T-helper 17 cell (primary cell): ENCODE results near the gene MOXD1. TPM values are rescaled to one million over a fixed set of nuclear protein-coding genes. Genes with fewer than 3 reads are reported as not detected.
"Not testable (repeated sequence)": the region's sequence is repeated elsewhere in the genome, so short reads cannot be mapped to it uniquely, and the experiment has no call there.

Experiments
- ATAC-seq: fragments of 150-1000 bp; cut with Tn5 transposase; 2 replicates; pipeline ENCODE4 v1.10.0; 2021; ENCODE audit warnings: mild to moderate bottlenecking, moderate library complexity
- DNase-seq, 3 donors: peaks; one replicate each; pipeline versions ENCODE4 v3.0.0 to v3.0.0-alpha.2; 2020 to 2021
- H3K9me3 ChIP-seq: one replicate; pipeline ENCODE4 v1.7.0; 2013; ENCODE audit warnings: low read length, mild to moderate bottlenecking; ENCODE audit not compliant: control insufficient read depth, poor library complexity, severe bottlenecking
- H3K27ac Mint-ChIP-seq: one replicate; pipeline ENCODE4 v1.8.0; 2022; ENCODE audit warnings: mild to moderate bottlenecking, moderate library complexity, mixed read lengths
- H3K27me3 Mint-ChIP-seq: one replicate; pipeline ENCODE4 v1.8.0; 2022; ENCODE audit warnings: mixed read lengths
- H3K36me3 Mint-ChIP-seq: one replicate; pipeline ENCODE4 v1.8.0; 2022; ENCODE audit warnings: low read depth, mixed read lengths
- H3K4me1 Mint-ChIP-seq: one replicate; pipeline ENCODE4 v1.8.0; 2022; ENCODE audit warnings: mild to moderate bottlenecking, mixed read lengths
- H3K4me3 Mint-ChIP-seq: one replicate; pipeline ENCODE4 v1.8.0; 2022; ENCODE audit warnings: mild to moderate bottlenecking, moderate library complexity, mixed read lengths
- total RNA-seq, 4 donors: library from RNA in 2 of 4; stranded (reverse) in 2 of 4; gene quantifications; one replicate each; pipeline ENCODE4 v1.2.3 and lab custom pipeline; 2022 to 2026

MOXD1 gene
- total RNA-seq, 2 donors from 2014 or later: not detected

GRCh38 chr6:132275066-132275970 is 126.0 kb downstream of the MOXD1 start:
- peaks cover 5% of the 10 kb centered on the region for H3K4me1 Mint-ChIP-seq
- ATAC-seq (no peak), DNase-seq (no peak)
- H3K9me3 ChIP-seq: no peaks in the 10 kb centered on the region
- H3K27me3 Mint-ChIP-seq: peaks cover 44% of the 10 kb centered on the region
- H3K36me3 Mint-ChIP-seq: no peaks in the 10 kb centered on the region
- H3K27ac Mint-ChIP-seq: no peak overlapping the region
- H3K4me3 Mint-ChIP-seq: no peak overlapping the region

- H3K27me3 Mint-ChIP-seq: peaks cover 54% of the 10 kb centered on the region
- no peaks in the 10 kb centered on the region for H3K36me3 Mint-ChIP-seq
- DNase-seq: no peak
- no peak for ATAC-seq
- no peak overlapping the region for H3K27ac Mint-ChIP-seq
- H3K4me1 Mint-ChIP-seq: peaks cover 3% of the 10 kb centered on the region
- no peaks in the 10 kb centered on the region for H3K9me3 ChIP-seq
- no peak overlapping the region for H3K4me3 Mint-ChIP-seq
Observed at GRCh38 chr6:132272776-132273175, 128.5 kb downstream of the MOXD1 start.

GRCh38 chr6:132270726-132271402 is 130.4 kb downstream of the MOXD1 start:
- H3K27me3 Mint-ChIP-seq: peaks cover 59% of the 10 kb centered on the region
- no peak for DNase-seq
- no peak for ATAC-seq
- H3K36me3 Mint-ChIP-seq: no peaks in the 10 kb centered on the region
- peaks cover 3% of the 10 kb centered on the region for H3K4me1 Mint-ChIP-seq
- no peak overlapping the region for H3K4me3 Mint-ChIP-seq
- no peak overlapping the region for H3K27ac Mint-ChIP-seq
- no peaks in the 10 kb centered on the region for H3K9me3 ChIP-seq

GRCh38 chr6:132268666-132269065 is 132.6 kb downstream of the MOXD1 start:
- not testable (repeated sequence) for H3K36me3 Mint-ChIP-seq, H3K4me1 Mint-ChIP-seq, DNase-seq, H3K9me3 ChIP-seq, H3K4me3 Mint-ChIP-seq, ATAC-seq, H3K27ac Mint-ChIP-seq
- peaks cover 44% of the 10 kb centered on the region for H3K27me3 Mint-ChIP-seq

- Mint-ChIP-seq H3K27ac (no peak overlapping the region), H3K4me1 (no peaks in the 10 kb centered on the region), H3K27me3 (peaks cover 44% of the 10 kb centered on the region), H3K4me3 (no peak overlapping the region), H3K36me3 (no peaks in the 10 kb centered on the region)
- no peak for ATAC-seq
- no peak for DNase-seq
- H3K9me3 ChIP-seq: no peaks in the 10 kb centered on the region
Observed at GRCh38 chr6:132268209-132268608, 133.1 kb downstream of the MOXD1 start.

- Mint-ChIP-seq H3K27ac (no peak overlapping the region), H3K4me1 (no peaks in the 10 kb centered on the region)
- no peak for ATAC-seq
Observed at GRCh38 chr6:132265451-132266097, 135.7 kb downstream of the MOXD1 start.

GRCh38 chr6:132264021-132264500 is 137.2 kb downstream of the MOXD1 start:
- Mint-ChIP-seq H3K36me3 (no peaks in the 10 kb centered on the region), H3K27ac (no peak overlapping the region), H3K27me3 (peaks cover 55% of the 10 kb centered on the region), H3K4me3 (no peak overlapping the region), H3K4me1 (no peaks in the 10 kb centered on the region)
- ATAC-seq (no peak), DNase-seq (no peak)
- H3K9me3 ChIP-seq: no peaks in the 10 kb centered on the region

More at GRCh38 chr6:132265451-132266097, 135.7 kb downstream of the MOXD1 start:
- no peaks in the 10 kb centered on the region for H3K9me3 ChIP-seq
- Mint-ChIP-seq H3K4me3 (no peak overlapping the region), H3K36me3 (no peaks in the 10 kb centered on the region), H3K27me3 (peaks cover 44% of the 10 kb centered on the region)
- no peak for DNase-seq

GRCh38 chr6:132261354-132261753 is 139.9 kb downstream of the MOXD1 start:
- no peak for ATAC-seq
- no peaks in the 10 kb centered on the region for H3K4me1 Mint-ChIP-seq
- H3K27ac Mint-ChIP-seq: no peak overlapping the region

GRCh38 chr6:132259070-132259469 is 142.2 kb downstream of the MOXD1 start:
- Mint-ChIP-seq H3K4me1 (no peaks in the 10 kb centered on the region), H3K27ac (no peak overlapping the region), H3K4me3 (no peak overlapping the region), H3K27me3 (peaks cover 66% of the 10 kb centered on the region), H3K36me3 (peaks cover 2% of the 10 kb centered on the region)
- no peak for DNase-seq
- ATAC-seq: no peak
- H3K9me3 ChIP-seq: no peaks in the 10 kb centered on the region

More at GRCh38 chr6:132261354-132261753, 139.9 kb downstream of the MOXD1 start:
- H3K4me3 Mint-ChIP-seq: no peak overlapping the region
- DNase-seq: no peak
- H3K27me3 Mint-ChIP-seq: peaks cover 62% of the 10 kb centered on the region
- H3K9me3 ChIP-seq: no peaks in the 10 kb centered on the region
- H3K36me3 Mint-ChIP-seq: no peaks in the 10 kb centered on the region

GRCh38 chr6:132257561-132257960 is 143.7 kb downstream of the MOXD1 start:
- Mint-ChIP-seq H3K36me3 (peaks cover 2% of the 10 kb centered on the region), H3K4me1 (no peaks in the 10 kb centered on the region), H3K27me3 (peaks cover 61% of the 10 kb centered on the region), H3K27ac (no peak overlapping the region), H3K4me3 (no peak overlapping the region)
- ATAC-seq (no peak), DNase-seq (no peak)
- no peaks in the 10 kb centered on the region for H3K9me3 ChIP-seq

- H3K4me3 Mint-ChIP-seq: no peak overlapping the region
- no peak overlapping the region for H3K27ac Mint-ChIP-seq
- H3K4me1 Mint-ChIP-seq: no peaks in the 10 kb centered on the region
- DNase-seq: no peak
- ATAC-seq: no peak
- no peaks in the 10 kb centered on the region for H3K9me3 ChIP-seq
- H3K36me3 Mint-ChIP-seq: peaks cover 2% of the 10 kb centered on the region
- H3K27me3 Mint-ChIP-seq: peaks cover 66% of the 10 kb centered on the region
Observed at GRCh38 chr6:132256457-132256856, 144.8 kb downstream of the MOXD1 start.

GRCh38 chr6:132253906-132254305 is 147.4 kb downstream of the MOXD1 start:
- ATAC-seq: no peak
- no peak overlapping the region for H3K4me3 Mint-ChIP-seq

GRCh38 chr6:132253211-132253610 is 148.1 kb downstream of the MOXD1 start:
- Mint-ChIP-seq H3K4me3 (no peak overlapping the region), H3K4me1 (no peaks in the 10 kb centered on the region), H3K27me3 (peaks cover 46% of the 10 kb centered on the region), H3K27ac (no peak overlapping the region), H3K36me3 (peaks cover 2% of the 10 kb centered on the region)
- no peaks in the 10 kb centered on the region for H3K9me3 ChIP-seq
- DNase-seq (no peak), ATAC-seq (no peak)

More at GRCh38 chr6:132253906-132254305, 147.4 kb downstream of the MOXD1 start:
- DNase-seq: no peak
- Mint-ChIP-seq H3K36me3 (peaks cover 2% of the 10 kb centered on the region), H3K4me1 (no peaks in the 10 kb centered on the region), H3K27ac (no peak overlapping the region), H3K27me3 (peaks cover 46% of the 10 kb centered on the region)
- no peaks in the 10 kb centered on the region for H3K9me3 ChIP-seq
